ENCODE data around the gene PBX1.

Gene PBX1

DNA sequence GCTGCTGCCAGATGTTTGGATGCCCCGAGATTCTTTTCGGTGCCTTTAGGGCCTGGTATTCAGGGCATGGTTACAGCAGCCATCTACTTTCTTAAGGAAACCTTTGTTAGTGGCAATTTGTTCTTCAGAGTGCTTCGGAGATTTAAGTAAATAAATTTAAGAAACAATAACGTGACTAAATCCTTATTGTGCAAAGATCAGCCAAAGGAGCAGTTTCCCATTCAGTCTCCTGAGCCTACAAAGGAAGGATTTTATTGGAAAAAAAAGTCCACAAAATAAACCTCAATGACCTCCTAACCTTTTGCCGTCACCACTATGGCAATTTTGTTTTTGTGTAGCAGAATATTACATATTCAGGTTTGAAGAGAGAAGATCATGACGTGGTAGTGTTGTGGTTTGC lies 231.1 kb downstream of the PBX1 start:
- no peak for DNase-seq

DNA sequence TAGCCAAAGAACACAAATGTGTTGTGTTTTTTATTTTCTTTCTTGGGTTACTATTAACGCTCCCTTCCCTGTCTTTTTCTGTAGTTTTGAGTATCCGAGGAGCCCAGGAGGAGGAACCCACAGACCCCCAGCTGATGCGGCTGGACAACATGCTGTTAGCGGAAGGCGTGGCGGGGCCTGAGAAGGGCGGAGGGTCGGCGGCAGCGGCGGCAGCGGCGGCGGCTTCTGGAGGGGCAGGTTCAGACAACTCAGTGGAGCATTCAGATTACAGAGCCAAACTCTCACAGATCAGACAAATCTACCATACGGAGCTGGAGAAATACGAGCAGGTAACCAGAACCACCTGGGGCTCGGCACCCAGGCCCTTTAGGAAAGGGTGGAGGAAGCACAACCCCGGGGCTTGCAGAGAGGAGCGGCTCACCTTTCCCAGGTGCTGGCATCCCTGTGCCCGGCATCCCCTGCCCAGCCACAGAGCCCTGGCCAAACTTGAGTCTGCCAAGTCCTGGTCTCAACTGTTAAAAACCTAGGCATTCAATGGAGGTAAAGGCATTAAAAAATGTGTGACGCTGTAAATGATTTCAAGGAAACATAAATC lies 233.5 kb downstream of the PBX1 start:
- no peak for DNase-seq

DNA sequence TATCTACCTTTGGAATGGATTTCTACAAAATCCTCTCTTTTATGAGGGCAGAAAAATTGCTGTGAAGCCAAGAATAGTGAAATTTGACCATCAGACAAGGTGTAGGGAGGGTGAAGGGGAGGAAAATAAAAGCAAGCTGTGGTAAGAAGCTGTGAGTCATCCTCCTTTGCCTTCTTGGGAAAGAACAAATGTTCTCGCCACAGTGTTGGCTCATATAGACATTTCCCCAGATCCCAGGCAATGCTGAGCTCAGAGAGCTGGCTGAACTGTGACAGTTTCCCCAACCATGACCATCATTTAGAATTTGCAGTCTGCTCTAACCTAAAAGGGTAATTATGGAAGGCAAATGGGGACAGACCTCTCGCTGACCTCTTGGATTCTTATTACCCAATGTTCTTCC lies 235.4 kb downstream of the PBX1 start:
- DNase-seq: no peak

DNA sequence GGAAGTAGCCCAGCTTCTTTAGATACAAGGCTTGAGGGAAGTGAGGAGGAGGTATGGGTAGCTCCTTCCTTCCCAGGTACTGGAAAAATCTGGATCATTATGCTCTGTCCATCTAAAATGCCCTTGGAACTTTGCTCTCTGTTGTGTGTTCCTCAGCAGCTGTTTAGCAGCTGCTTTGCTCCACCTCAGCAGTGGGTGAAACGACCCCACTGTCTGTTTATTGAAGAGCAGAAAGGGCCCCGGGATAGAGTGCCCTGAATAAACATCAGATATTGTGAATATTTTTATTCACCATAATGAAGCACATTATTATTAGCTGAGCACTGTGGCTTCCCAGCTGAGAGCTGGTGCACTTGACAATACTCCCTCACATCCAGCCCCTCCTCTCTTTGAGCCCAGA lies 237.9 kb downstream of the PBX1 start:
- no peak for DNase-seq

DNA sequence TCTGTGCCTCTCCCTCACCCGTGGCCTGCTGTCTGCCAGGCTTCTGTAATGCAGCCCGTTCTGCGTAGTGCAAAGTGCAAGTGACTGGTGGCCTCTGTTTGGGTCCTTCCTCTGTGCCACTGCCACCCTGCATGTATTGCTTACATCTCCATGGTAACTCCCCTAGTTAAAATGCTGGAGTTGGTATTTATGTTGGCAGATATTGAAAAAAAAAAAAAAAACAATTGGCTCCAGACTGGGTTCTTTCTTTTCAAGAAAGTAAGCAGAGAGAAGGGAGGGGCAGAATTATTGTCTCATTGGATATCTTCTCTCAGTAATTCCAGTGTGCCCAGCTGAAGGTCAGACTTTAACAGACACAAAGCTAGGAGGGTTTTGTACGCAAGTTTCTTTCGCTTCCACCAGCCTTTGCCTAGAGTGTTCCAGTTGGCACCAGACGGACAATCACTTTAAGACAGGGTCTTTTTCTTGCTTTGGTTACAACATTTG lies 242.3 kb downstream of the PBX1 start:
- DNase-seq: no peak

DNA sequence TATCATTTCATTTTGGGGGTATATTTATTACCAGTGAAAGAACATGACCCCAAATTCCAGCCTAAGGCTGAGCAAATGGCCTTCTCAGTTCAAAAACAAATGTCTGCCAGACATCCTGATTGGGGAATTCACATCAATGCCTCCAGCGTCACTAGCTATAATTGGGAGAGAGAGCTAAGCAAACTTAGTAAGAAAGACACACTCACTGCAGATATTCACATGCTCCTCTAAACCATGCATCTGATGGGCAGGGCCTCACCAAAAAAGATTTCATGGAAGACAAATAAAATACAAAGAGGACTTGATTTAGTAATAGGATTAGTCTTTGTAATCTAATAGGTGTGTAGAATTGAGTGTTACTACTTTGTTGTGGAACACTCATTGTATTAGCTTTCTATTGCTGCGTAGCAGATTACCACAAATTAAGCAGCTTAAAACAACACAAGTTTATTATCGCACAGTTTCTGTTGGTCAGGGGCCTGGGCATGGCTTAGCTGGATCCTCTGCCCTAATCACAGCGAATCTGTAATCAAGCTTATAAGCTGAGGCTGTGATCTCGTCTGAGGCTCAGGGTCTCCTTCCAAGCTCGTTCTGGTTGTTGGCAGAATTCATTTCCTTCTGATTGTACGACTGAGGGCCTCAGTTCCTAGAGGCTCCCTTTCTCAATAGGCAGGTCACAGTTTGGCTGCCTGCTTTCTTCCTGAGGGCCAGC lies 243.0 kb downstream of the PBX1 start:
- no peak for DNase-seq

DNA sequence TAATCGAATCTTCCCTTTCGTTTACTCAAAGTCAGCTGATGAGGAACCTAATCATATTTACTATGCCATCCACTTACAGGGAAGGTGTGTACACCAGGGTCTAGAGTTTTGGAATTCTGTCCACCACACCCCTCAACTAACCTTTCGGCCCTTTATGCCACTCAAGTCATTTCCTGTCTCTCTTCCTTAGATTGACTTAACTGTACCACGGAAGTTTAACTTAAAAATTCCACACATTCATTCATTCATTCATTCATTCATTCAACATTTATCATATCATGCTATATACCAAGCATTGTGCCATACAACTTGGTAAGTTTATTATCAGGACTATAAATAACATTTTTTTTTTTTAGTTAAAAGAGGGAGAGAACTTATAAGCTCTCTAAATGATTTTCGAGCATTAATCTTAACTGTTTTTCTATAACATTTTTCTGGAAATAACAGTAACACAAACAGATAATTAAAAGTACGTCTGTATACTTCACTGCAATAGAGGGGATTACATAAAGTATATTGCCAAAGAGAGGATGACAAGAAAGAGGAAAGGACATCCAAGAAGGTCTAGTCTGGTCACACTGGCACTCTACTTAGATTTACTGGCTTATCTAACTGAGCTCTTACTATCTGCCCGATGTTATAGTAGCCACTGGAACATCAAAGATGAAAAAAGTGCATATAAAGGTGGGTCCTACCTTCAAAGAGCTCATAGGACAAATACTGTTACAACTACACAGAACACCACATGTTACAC lies 243.7 kb downstream of the PBX1 start:
- no peak for DNase-seq

DNA sequence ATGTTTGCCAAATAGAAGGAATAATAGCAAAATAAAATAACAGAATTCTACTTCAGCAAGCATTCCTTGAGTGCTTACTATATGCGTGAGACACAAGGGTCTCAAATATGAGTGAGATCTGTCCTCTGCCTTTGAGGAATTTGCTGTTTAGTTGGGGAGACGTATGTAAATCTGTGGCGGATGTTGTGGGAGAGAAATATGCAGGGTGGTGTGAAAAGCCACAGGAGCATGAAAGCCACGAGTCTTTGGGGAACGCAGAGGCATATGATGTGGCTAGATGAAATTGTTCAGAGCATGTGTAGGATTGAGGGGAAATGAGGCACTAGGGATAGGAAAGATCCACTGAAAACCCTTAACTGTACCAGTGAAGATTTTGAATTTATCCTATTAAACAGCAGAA lies 244.4 kb downstream of the PBX1 start:
- DNase-seq: no peak

DNA sequence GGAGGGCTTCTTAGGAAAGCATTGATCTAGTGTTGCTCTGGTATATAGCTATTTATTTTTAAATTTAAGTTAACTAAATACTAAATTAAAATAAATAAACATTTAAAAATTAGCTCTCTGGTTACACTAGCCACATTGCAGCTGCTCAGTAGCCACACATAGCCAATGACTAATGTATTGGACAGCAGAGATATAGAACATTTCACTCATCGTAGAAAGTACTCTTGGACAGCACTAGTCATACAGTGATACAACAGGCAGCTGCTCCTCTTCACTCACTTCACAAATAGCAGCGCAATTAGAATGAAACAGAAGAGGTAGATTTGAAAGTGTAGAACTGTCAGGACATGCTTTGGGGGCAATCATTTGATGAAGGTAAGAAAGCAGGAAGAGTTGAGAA lies 245.4 kb downstream of the PBX1 start:
- DNase-seq: no peak

DNA sequence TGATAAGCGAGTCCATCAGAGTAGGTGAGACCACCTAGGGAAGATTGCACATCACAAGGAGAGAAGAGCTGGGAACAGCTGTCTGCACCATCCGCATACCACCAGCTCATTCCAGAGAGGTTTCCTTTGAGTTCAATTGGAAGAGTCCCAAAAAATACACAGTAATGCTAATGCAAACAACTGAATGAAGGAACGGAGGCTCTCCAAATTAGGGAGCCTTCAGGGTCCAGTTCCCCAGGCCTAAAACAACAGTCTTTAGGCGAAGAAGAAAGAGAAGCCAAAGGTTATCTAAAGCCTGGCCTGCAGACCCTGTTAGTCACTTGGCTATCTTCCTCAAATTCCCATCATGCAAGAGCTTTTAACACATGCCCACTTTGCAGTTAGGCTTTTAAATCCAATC lies 246.4 kb downstream of the PBX1 start:
- DNase-seq: no peak

DNA sequence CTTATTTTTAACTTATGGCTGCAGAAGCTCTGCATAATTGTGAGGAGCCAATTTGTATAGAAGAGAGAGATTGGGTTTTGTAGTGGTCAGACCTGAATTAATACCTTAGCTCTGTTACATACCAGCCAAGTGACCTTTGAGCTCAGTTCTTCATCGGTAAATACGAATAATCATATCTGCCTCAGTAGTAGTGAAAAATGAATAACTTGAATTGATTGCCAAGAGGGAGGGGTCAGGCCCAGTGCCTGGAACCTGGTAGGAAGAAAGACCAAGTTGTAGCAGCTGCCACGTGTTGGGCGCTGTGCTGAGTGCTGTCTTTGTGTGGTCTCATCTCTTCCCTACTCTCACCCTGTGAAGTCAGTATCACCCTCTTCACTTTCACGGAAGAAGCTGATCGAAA lies 247.5 kb downstream of the PBX1 start:
- DNase-seq: no peak

DNA sequence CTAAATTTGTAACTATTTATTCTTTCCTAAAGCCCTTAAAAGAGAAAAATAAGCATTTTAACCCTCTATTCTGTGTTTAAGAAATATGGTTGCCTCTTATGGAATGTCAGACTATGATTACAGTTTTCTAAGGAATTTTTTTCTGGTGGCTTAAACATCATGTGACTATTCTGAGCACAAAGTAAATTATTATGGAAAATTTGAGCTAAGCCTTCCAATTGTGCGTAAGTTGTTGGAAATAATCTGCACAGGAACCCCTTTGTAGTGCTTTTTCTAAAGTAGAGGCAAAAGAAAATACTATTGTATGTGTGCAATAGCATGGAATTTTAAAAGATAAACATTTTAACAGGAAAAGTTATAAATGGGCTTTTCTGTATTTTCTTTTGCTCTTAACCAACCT lies 254.8 kb downstream of the PBX1 start:
- no peak for DNase-seq

DNA sequence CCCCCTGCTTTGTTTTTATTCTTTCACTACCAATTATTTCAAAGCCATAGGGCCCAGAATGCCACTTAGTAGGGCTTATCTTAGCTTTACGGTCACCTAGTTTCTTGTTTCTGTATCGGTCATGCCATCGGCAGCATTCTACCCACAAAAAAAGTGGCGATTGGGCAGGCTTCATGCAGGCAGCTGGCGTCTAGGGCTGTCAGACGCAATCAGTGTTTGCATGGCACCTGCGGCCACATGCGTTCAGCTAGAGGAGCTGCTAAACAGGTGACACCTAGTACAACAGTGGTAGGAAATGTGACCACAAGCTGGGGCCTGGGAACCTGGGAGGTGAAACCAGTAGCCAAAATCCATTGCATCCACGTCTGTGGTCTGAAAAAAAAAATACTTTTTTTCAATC lies 262.7 kb downstream of the PBX1 start:
- no peak for DNase-seq

DNA sequence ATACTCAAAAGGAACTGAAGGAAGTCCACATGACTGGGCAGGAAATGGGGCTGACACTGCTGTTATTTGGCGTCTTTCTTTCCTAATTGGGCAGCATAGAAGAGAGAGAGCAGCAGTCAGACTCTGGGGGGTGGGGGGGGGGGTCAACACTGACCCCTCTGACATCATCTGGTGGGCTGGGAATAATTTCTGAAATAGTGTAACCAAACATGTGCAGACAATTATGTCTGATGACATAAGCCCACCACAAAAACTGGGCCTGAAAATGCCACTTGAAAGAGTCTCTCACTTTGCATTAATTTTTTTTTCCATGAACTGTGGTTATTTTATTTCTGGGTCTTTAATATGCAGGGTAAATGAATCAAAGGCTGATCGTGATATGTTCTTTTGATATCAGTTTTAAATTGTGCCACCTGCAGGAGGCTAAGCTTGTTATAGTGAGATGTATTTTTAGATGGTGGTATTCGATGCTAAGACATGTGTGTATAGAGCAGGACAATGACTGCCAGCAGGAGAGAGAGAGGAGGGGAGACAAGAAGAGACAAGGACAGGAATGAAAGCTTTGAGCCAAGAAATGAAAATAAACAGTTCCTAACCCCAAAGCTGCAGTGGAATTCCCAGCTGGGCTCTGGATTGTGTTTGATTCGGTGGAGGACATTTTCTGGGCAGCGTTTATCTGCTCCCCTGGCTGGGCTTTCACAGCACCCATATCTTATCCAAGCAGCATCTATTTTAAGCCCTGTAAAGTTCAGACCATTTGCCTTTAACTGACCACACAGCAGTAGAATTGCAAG lies 264.7 kb downstream of the PBX1 start:
- no peak for DNase-seq

DNA sequence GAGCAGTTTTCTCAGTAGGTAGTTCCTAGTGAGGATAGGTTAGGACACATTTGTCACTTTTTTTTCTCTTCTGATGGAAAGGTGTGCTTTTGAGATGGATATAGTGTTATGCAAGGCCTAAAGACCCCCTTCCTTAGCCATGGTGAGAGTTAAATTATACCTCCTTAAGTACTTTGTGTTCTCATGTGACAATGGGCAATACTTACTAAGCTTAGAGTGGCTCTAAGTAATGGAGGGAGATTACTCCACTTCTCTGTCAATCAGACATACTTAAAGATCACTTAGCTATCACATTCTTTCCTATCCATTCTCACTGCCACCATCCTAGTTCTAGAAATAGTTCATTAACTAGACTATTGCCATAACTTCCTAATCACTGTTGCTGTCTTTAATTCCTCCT lies 265.6 kb downstream of the PBX1 start:
- DNase-seq: no peak

DNA sequence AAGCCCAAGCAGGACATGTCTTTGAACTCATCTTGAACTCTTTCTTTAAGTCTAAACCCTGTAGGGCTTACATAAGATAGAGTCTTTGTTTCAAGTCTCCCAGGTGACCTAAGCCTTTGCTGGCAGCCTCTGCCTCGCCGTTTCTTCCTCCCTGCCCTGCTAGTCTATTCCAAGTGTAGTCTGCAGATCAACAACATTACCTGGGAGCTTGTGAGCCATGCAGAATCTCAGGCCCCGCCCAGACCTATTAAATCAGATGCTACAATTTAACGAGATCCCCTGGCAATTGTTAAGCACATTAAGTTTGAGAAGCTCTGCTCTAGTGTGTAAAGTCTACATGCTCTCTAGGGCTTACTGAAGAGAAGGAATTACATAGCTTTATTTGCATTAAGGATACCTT lies 271.6 kb downstream of the PBX1 start:
- DNase-seq: no peak

DNA sequence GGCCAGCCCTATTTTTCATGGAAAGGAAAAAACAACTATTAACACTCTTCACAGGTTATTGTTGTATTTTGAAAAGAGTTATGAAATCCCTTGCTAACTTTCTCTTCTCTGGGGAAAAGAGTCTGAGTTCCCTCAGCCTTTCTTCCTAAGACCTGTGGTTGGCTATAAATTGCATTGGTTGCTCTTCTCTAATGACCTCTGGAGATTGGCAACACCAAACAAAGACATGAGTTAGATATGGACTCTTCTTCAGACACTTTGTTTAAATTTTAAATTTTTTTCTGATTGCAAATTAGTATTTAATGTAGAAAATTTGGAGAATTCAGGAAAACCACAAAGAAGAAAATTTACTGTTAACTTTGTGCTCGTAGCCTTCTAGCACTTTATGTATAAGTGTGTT lies 275.7 kb downstream of the PBX1 start:
- no peak for DNase-seq

DNA sequence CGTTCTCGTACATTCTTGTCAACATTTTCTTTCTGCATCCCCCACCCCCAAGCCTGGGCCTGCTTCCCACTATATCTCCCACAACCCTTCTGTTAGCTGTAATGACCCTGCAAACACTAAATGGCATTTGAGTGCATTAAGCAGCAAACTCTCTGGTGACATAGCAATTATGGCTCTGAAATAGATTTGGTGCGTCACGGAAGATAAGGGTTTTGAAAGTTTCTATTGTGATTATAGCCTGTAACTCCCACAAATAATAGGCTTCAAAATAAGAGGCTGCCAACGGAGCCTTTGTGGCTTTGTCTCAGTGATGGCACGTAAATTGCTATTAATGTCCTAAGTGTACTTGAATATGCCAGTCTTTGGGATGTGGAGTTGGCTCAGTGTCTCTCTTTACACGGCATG lies 277.6 kb downstream of the PBX1 start:
- no peak for DNase-seq

DNA sequence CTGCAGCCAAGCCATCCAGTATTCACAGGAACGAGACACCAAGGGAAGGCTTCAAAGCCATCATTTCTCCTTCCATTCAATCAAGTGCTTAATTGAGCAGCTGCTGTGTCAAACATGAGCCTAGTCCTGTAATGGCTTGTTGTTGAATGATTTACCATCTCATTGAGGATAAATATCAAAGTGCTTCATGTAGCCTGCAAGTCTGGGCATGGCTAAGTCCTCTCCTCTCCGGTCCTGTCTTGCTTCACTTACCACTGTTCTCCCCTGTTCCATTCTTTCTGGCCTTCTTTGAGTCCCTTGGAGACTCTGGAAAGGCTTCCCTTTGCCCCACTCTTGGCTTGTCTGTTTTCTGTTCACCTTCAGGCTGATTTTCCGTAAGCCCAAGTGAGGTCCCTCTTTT lies 279.8 kb downstream of the PBX1 start:
- no peak for DNase-seq

DNA sequence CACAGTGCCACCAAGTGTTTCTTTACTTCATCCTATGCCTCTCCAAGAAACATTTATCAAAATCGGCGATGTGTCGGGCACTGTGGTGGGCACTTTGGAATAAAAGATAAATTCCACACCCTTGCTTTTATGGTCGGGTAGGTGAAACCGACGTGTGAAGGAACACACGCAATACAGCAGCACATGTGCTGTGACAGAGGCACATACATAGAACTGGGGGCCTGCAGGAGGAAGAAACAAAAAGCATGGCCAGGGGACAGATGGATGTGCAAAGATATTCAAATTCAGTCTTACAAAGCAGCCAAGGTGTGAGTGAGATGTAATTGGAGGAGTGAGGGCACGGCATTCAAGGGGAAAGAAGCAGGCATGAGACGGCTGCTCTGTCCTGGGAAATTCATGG lies 282.0 kb downstream of the PBX1 start:
- DNase-seq: no peak

DNA sequence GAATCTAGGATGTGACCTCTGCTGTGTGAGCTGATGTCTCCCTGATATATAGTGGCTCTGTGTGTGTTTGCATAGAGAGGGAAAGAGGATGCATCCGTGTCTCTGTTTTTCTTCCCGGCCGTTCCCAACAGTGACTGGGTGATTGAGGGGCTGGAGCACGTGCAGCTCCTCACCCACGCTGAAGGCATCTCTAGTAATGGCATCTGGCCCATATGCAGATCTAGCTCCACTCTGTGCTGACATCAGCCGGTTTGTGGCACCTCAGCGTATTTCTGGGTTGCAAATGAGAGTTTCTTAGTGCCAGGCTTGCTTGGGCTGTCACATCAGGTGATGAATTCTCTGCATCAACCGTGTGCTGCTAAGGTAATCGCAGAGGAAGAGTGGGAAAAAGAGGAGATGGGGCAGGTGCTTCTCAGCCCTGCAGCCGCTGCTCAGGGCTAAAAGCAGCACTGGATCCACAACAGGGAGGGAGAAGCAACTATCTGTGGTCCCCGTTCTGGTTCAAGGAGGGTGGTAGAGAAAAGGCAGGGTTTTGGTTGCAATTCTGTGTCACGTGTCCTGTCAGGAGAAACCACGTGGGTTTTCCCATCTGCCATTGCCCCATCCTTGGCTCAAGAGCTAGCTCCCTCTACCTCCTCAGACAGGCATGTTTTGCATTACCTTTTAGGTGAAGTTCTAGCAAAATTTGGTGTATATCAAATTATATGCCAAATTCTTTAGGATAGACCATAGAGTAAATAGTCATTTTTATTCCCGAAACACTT lies 282.9 kb downstream of the PBX1 start:
- no peak for DNase-seq

DNA sequence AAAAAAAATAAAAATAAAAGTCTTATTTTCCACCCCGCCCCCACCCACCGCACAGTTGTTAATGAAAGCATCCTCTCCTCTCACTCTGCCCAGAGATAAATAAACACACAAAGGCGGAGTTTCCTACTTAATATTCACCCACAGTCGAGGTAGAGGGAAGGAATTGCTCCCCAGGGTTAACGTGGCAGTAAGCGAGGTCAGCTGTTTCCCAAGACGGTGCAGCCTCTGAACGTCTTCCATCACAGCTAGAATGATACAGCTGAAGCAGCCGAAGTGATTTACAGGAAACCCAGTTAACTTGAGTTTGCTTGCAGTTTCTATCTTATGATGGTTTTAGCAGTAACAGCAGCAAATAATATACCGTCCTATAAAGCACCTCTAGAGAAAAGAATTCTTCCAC lies 283.9 kb downstream of the PBX1 start:
- no peak for DNase-seq
